Stomach smooth muscle (tissue), 2 donors: ENCODE results near the gene HSH2D.

Experiments used
- H3K27ac ChIP-seq: one replicate; pipeline ENCODE4 v1.7.0; 2013; ENCODE audit warnings: mild to moderate bottlenecking, low read length, inconsistent platforms
- H3K27me3 ChIP-seq, 2 donors: one replicate each; pipeline ENCODE4 v1.7.0; 2013; ENCODE audit warnings: low read length in 2 of 2; ENCODE audit not compliant: insufficient read depth in 2 of 2, control insufficient read depth in 1 of 2
- H3K36me3 ChIP-seq, 2 donors: one replicate each; pipeline ENCODE4 v1.7.0; 2013; ENCODE audit warnings: low read length in 2 of 2; ENCODE audit not compliant: control insufficient read depth in 2 of 2, insufficient read depth in 2 of 2
- H3K4me1 ChIP-seq: one replicate; pipeline ENCODE4 v1.7.0; 2013; ENCODE audit warnings: low read length; ENCODE audit not compliant: control insufficient read depth, insufficient read depth
- H3K4me3 ChIP-seq, 2 donors: one replicate each; pipeline ENCODE4 v1.7.0; 2013; ENCODE audit warnings: low read length in 2 of 2
- H3K9ac ChIP-seq, 2 donors: one replicate each; pipeline ENCODE4 v1.7.0; 2013; ENCODE audit warnings: low read length in 2 of 2, mild to moderate bottlenecking in 1 of 2
- H3K9me3 ChIP-seq, 2 donors: one replicate each; pipeline ENCODE4 v1.7.0; 2013; ENCODE audit warnings: low read length in 2 of 2; ENCODE audit not compliant: control insufficient read depth in 2 of 2
- donor health status: healthy.
- donor health status: Pancreatic carcinoma.

Gene HSH2D

GRCh38 chr19:16136185-16136999 is 7.1 kb upstream of the HSH2D start:
- no peak overlapping the region for H3K27ac ChIP-seq
- H3K27me3 ChIP-seq, result no peaks in the 10 kb centered on the region
- no peak overlapping the region for H3K4me3 ChIP-seq
- H3K9me3 ChIP-seq, result no peaks in the 10 kb centered on the region
- H3K36me3 ChIP-seq, result peaks cover 22 to 28% of the 10 kb centered on the region in 2 donors
- H3K9ac ChIP-seq, result no peak overlapping the region
- no peaks in the 10 kb centered on the region for H3K4me1 ChIP-seq

- H3K4me3 ChIP-seq, result no peak overlapping the region
- H3K9ac ChIP-seq, result no peak overlapping the region
- no peaks in the 10 kb centered on the region for H3K9me3 ChIP-seq
- peaks cover 0 to 8% of the 10 kb centered on the region in 2 donors for H3K27me3 ChIP-seq
- no peaks in the 10 kb centered on the region for H3K4me1 ChIP-seq
- H3K27ac ChIP-seq, result no peak overlapping the region
- H3K36me3 ChIP-seq, result no peaks in the 10 kb centered on the region
These were observed 3.7 kb upstream of the HSH2D start for GRCh38 chr19:16139752-16140151.

- H3K9ac ChIP-seq, result no peak overlapping the region
- no peaks in the 10 kb centered on the region for H3K36me3 ChIP-seq
- H3K9me3 ChIP-seq, result no peaks in the 10 kb centered on the region
- no peak overlapping the region for H3K27ac ChIP-seq
- no peak overlapping the region for H3K4me3 ChIP-seq
- peaks cover 0 to 8% of the 10 kb centered on the region in 2 donors for H3K27me3 ChIP-seq
- H3K4me1 ChIP-seq, result no peaks in the 10 kb centered on the region
These were observed 2.4 kb upstream of the HSH2D start for GRCh38 chr19:16141043-16141442.

DNA sequence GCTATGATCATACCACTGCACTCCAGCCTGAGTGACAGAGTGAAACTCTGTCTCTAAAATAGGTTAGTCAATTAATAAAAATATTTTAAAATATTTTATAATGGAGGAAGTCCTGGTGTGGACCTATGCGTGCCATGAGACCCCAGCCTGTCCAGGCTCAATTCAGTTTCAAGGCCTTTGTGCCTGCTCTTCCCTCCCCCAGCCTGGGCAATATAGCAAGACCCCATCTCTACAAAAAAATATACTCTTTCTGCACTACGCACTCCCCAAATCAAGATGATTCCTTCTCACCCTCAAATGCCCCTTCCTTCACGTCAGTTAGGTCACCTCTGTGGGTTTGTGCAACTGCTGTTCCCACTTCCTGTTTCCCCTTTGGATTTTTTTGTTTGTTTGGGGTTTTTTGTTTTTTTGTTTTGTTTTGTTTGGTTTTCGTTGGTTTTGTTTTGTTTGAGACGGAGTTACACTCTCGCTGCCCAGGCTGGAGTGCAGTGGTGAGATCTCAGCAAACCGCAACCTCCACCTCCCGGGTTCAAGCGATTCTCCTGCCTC is 1.4 kb upstream of the HSH2D start:
- Histone ChIP-seq H3K27ac (no peak overlapping the region), H3K36me3 (no peaks in the 10 kb centered on the region), H3K4me1 (no peaks in the 10 kb centered on the region), H3K27me3 (peaks cover 0 to 8% of the 10 kb centered on the region in 2 donors), H3K4me3 (no peak overlapping the region), H3K9me3 (no peaks in the 10 kb centered on the region), H3K9ac (no peak overlapping the region)

DNA sequence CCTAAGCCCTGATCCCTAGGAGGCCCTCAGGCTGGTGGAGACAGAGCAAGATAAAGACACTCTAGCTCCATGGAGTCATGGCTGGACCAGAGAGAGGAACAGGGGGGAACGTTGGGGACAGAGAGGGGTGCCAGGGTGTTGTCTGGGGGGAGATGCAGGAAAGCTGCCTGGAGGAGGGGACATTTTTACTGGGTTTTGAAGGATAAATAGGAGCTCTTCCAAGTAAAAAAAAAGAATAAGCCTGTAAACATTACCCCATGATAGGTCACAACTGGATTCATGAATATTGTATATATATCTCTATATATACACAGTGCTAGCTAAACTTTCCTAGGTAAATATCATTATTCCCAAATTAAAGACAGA is 714 bp downstream of the HSH2D start:
- no peaks in the 10 kb centered on the region for H3K9me3 ChIP-seq
- H3K4me1 ChIP-seq, result no peaks in the 10 kb centered on the region
- H3K27ac ChIP-seq, result no peak overlapping the region
- peaks cover 0 to 8% of the 10 kb centered on the region in 2 donors for H3K27me3 ChIP-seq
- no peaks in the 10 kb centered on the region for H3K36me3 ChIP-seq
- H3K4me3 ChIP-seq, result no peak overlapping the region
- H3K9ac ChIP-seq, result no peak overlapping the region

DNA sequence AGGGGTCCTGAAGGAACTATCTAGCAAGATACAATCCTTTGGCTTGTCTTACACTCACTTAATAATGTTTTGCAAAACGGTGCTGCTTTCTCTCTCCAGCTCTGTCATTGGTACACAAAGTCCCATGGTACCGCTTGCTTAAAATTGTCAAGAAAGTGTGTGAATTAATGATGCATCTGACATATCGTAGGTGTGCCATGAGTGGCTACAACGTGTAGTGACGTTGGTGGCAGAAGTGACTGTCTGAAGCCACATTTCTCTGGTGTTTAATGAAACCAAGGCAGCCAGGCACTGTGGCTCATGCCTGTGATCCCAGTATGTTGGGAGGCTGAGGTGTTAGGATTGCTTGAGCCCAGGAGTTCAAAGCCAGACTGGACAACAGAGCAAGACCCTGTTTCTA is 2.6 kb downstream of the HSH2D start:
- Histone ChIP-seq H3K27ac (no peak overlapping the region), H3K4me1 (no peaks in the 10 kb centered on the region), H3K9ac (no peak overlapping the region), H3K4me3 (no peak overlapping the region), H3K36me3 (no peaks in the 10 kb centered on the region), H3K27me3 (peaks cover 0 to 8% of the 10 kb centered on the region in 2 donors), H3K9me3 (no peaks in the 10 kb centered on the region)

DNA sequence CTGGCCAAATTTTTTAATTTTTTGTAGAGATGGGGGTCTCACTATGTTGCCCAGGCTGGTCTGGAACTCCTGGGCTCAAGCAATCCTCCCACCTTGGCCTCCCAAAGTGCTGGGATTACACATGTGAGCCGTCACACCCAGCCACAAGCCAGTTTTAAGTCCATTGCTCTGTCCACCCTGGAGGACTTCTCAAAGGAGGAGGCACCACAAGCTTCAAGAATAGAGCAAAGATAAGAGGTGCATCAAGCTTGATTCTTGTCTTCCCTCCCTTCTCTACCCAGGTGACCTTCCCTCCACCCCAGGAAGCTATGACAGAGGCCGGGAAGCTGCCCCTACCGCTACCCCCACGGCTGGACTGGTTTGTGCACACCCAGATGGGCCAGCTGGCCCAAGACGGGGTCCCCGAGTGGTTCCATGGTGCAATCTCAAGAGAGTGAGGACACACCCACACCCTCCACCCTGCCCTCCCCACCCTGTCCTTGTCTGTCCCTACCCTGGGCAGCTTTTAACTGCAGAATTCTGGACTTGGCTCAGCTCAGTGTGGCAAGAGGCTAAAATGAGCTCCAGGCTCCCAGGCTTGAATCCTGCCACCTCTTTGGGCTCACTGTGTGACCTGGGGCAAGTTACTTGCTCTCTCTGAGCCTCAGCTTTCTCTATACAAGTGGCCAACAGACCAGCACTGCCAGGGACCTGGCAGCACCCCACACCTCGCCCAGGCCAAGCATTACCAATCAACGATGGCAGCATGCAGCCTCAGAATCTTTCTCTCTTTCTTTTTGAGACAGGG is 5.2 kb downstream of the HSH2D start:
- Histone ChIP-seq H3K4me3 (no peak overlapping the region), H3K27ac (no peak overlapping the region), H3K4me1 (no peaks in the 10 kb centered on the region), H3K27me3 (peaks cover 0 to 7% of the 10 kb centered on the region in 2 donors), H3K9ac (no peak overlapping the region), H3K36me3 (no peaks in the 10 kb centered on the region), H3K9me3 (no peaks in the 10 kb centered on the region)

- H3K4me1 ChIP-seq, result no peaks in the 10 kb centered on the region
- H3K27ac ChIP-seq, result no peak overlapping the region
- no peak overlapping the region for H3K4me3 ChIP-seq
- no peaks in the 10 kb centered on the region for H3K27me3 ChIP-seq
- H3K9me3 ChIP-seq, result no peaks in the 10 kb centered on the region
- H3K36me3 ChIP-seq, result no peaks in the 10 kb centered on the region
- H3K9ac ChIP-seq, result no peak overlapping the region
These were observed 10.3 kb downstream of the HSH2D start for GRCh38 chr19:16153582-16154336.

DNA sequence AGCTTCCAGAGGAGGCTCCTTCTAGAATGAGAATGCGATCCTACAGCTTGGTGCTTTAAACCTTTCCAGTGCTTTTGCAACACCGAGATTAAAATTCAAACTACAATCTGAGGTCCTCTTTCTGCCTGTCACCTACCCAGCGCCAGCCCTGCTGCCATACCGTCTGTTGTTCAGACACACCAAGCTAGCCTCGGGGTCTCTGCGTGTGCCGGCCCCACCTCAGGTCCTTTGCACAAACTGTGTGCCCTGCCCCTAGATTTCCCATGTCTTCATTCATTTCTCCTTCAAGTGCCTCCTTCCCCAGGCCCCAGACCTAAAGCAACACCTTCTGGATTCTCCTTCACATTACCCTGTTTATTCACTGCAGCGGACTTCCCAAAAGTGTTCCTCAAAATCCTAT is 11.1 kb downstream of the HSH2D start:
- Histone ChIP-seq H3K27ac (no peak overlapping the region), H3K36me3 (no peaks in the 10 kb centered on the region), H3K4me3 (no peak overlapping the region), H3K27me3 (no peaks in the 10 kb centered on the region), H3K9me3 (no peaks in the 10 kb centered on the region), H3K4me1 (no peaks in the 10 kb centered on the region), H3K9ac (no peak overlapping the region)

DNA sequence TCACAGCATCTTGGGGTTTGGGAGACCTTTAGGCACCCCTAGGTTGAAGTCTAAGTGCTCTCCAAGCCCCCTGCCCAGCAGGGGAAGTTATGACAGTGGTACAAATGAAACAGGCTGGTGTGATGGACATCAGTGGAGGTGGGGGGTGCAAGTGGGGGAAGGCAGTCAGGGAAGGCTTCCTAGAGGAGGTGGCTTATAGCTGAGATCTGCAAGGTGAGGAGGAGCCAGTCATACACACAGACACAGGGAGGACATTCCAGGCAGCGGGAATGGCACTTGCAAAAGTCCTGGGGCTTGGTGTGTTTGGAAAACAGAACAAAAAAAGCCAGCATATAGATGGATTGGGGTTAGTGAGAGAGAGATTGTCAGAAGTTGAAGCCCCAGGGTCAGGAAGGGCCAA is 11.6 kb downstream of the HSH2D start:
- Histone ChIP-seq H3K4me3 (no peak overlapping the region), H3K9ac (no peak overlapping the region), H3K27ac (no peak overlapping the region), H3K4me1 (no peaks in the 10 kb centered on the region), H3K9me3 (no peaks in the 10 kb centered on the region), H3K27me3 (no peaks in the 10 kb centered on the region), H3K36me3 (no peaks in the 10 kb centered on the region)
